Adipocyte (in vitro differentiated cells): Measurements from ENCODE around the gene KSR2.

ENCODE experiments used
- DNase-seq: peaks from one replicate; pipeline ENCODE4 v3.0.0-alpha.2; 2015; ENCODE audit warnings: low read depth
- H3K27me3 ChIP-seq: replicated peaks from 2 replicates; pipeline ENCODE4 v1.7.0; 2013; ENCODE audit warnings: mild to moderate bottlenecking, low read length, moderate library complexity; ENCODE audit not compliant: control insufficient read depth, insufficient read depth
- H3K36me3 ChIP-seq: 2 replicates; pipeline ENCODE4 v1.7.0; 2013; ENCODE audit warnings: low read length, mild to moderate bottlenecking, moderate library complexity; ENCODE audit not compliant: control insufficient read depth, insufficient read depth, severe bottlenecking
- H3K4me1 ChIP-seq: 2 replicates; pipeline ENCODE4 v1.7.0; 2013; ENCODE audit warnings: mild to moderate bottlenecking, low read length, moderate library complexity; ENCODE audit not compliant: control insufficient read depth, insufficient read depth
- H3K4me3 ChIP-seq: 2 replicates; pipeline ENCODE4 v1.7.0; 2013; ENCODE audit warnings: mild to moderate bottlenecking, low read length, moderate library complexity
- H3K9ac ChIP-seq: 2 replicates; pipeline ENCODE4 v1.7.0; 2013; ENCODE audit warnings: mild to moderate bottlenecking, low read length, moderate library complexity
- H3K9me3 ChIP-seq: 2 replicates; pipeline ENCODE4 v1.7.0; 2013; ENCODE audit warnings: mild to moderate bottlenecking, low read length, moderate library complexity; ENCODE audit not compliant: control insufficient read depth

The KSR2 gene

DNA sequence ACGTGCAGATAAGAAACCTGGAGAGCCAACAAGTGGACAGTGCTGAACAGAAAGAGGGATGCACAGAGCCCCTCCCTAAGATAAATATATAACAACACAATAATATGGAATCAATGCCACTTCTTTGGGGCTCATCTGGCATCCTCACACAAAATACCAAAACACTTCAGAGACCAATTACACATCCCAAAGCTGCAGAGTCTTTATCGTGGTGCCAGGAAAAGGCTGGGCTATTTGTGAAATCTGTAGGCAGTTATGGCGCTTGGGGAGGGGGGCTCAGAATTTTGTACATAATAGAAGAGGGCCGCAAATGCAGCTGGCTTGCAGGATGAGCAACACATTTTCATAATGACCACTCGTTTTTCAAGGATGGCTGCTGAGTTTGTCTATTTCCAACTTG lies 446.9 kb downstream of the KSR2 start:
- DNase-seq: no peak
- peaks cover 44% of the 10 kb centered on the region for H3K4me1 ChIP-seq
- peaks cover 5% of the 10 kb centered on the region for H3K9me3 ChIP-seq
- H3K27me3 ChIP-seq: peaks cover 55% of the 10 kb centered on the region
- H3K4me3 ChIP-seq: peak overlapping the region; percentile 6
- no peaks in the 10 kb centered on the region for H3K36me3 ChIP-seq
- H3K9ac ChIP-seq: no peak overlapping the region

DNA sequence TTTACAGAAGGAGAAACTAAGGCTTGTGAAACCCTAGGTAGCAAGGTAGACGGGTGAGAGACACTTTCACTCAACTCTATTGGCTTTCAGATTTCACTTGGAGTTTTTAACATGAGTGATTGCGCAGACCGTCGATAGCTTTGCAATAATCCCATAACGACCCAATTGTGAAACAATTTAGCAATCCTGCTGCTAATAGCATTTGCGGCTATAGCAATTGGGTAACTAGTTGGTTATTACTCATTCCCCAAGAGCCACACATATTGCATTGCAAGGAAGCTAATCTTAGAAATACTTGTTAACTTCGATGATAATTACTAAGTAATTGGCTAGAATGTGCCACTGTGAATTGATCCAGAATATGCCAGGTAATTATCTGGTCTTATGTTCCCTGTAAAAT lies 447.4 kb downstream of the KSR2 start:
- peaks cover 44% of the 10 kb centered on the region for H3K4me1 ChIP-seq
- H3K4me3 ChIP-seq: peak overlapping the region; percentile 43
- H3K9me3 ChIP-seq: peaks cover 7% of the 10 kb centered on the region
- H3K27me3 ChIP-seq: peaks cover 55% of the 10 kb centered on the region
- no peak overlapping the region for H3K9ac ChIP-seq
- H3K36me3 ChIP-seq: no peaks in the 10 kb centered on the region
- no peak for DNase-seq

DNA sequence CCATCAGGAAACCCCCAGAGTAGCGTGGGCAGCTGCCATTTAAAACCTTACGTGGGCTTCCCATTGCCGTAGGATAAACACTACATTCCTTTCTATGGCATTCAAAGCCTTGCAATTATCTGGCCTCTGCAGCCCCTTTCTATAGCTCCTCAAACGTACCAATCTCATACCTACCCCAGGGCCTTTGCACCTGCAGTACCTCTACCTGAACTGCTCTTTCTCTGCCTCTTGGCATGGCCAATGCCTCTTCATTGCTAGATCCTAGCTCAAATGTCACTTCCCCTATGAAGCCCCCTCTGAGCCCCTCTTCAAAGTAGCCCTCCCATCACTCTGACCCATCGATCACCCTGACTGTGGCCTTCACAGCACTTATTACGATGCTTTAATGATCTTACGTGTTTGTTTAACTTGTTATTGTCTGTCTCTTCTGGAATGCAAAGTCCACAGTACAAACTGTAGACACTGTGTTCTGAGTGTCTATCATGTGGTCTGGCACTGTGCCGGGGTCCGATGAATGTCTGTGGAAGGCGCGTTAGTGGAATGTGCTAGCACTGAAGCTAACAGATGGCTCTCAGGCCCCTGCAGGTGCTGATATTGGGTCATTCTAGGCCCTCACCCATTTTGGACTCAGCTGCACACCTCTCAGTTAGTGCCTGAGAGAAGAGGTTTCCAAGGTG lies 450.1 kb downstream of the KSR2 start:
- peaks cover 46% of the 10 kb centered on the region for H3K27me3 ChIP-seq
- H3K4me1 ChIP-seq: peaks cover 40% of the 10 kb centered on the region
- H3K4me3 ChIP-seq: no peak overlapping the region
- no peaks in the 10 kb centered on the region for H3K36me3 ChIP-seq
- peaks cover 7% of the 10 kb centered on the region for H3K9me3 ChIP-seq
- H3K9ac ChIP-seq: no peak overlapping the region
- no peak for DNase-seq

DNA sequence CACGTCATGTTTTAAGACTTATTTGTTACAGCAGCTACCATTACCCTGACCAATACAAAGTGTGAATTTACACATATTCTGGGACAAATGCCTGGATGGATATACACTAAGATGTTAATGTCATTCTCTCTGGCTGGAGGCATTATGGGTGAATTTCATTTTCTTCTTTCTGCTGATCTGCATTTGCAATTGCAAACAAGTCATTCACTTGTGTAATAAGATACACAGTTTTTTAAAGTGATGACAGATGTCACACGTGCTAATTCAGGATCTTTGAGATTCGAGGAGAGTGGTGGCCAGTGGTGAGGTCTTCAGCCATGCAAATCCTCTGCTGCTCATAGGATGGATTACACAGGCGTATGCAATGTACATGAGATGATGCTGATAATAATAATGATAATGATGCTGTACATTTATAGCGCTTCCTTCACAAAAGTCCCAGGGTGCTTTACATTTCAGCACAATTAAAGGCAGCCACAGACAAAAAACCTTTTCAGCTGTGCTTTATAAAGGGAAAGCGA lies 451.5 kb downstream of the KSR2 start:
- peaks cover 7% of the 10 kb centered on the region for H3K9me3 ChIP-seq
- H3K9ac ChIP-seq: no peak overlapping the region
- H3K4me1 ChIP-seq: peaks cover 26% of the 10 kb centered on the region
- H3K27me3 ChIP-seq: peaks cover 54% of the 10 kb centered on the region
- H3K36me3 ChIP-seq: no peaks in the 10 kb centered on the region
- DNase-seq: no peak
- H3K4me3 ChIP-seq: no peak overlapping the region

DNA sequence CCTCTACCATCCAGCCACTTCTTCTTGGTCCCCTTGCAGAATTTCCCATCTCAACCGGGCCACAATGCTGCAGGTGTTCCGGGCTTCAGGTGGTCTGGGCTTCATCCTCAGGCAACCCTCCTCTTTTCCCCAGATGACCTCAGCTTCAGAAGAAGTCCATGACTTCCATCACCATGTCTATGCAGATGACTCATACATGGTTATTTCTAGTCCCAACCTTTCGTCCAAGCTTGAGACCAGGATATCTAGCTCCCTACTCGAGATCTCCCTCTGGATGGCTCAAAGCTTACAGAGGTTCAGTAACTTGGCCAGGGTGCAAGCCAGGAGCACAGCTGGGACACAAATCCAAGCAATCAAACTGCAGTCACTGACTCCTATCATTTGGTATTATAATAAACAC lies 452.8 kb downstream of the KSR2 start:
- Histone ChIP-seq H3K9me3 (peaks cover 7% of the 10 kb centered on the region), H3K9ac (no peak overlapping the region), H3K27me3 (peaks cover 66% of the 10 kb centered on the region)

DNA sequence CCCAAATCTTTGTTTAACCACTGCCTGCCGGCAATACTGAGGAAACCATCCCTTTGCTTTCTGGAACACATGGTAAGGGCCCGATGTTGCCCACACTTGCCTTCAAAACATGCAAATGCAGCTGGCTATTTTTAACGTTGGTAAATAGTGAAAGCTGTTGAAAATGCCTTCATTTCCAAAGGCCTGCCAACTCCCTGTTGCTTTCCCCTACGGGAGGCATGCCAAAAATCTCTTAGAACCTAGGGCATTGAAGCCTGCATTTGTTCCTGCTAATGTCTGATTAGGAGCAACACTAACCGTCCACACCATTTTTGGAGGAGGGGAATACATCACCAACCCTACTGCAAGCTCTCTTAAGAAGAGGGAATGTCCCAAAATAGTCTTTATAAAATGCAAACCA lies 454.8 kb downstream of the KSR2 start:
- Histone ChIP-seq H3K36me3 (no peaks in the 10 kb centered on the region), H3K9me3 (peaks cover 7% of the 10 kb centered on the region), H3K4me3 (no peak overlapping the region), H3K27me3 (peaks cover 68% of the 10 kb centered on the region), H3K4me1 (peaks cover 4% of the 10 kb centered on the region), H3K9ac (no peak overlapping the region)
- DNase-seq: no peak

More for the DNA sequence above, 452.8 kb downstream of the KSR2 start:
- Histone ChIP-seq H3K36me3 (no peaks in the 10 kb centered on the region), H3K4me3 (no peak overlapping the region), H3K4me1 (peaks cover 15% of the 10 kb centered on the region)
- DNase-seq: no peak

DNA sequence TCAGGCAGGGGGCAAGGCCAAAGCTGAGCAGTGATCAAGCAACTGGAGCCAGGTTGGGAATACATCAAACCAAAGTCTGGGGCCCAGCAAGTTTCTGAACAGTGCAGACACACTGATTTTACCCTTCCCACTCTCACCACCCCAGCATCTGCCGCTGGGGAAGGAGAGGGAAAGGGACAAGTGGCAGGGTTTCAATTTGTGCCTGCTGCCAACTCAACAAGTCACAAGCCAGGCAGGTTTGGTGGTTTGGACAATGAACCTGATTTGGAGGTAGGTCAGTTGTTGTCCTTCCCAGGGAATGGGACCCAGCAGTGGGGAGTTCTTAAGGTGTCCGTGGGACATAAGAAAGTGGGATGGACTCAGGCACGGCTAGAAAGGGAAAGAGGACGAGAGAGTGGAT lies 455.4 kb downstream of the KSR2 start:
- Histone ChIP-seq H3K9ac (no peak overlapping the region), H3K9me3 (peaks cover 7% of the 10 kb centered on the region), H3K4me1 (no peaks in the 10 kb centered on the region), H3K36me3 (no peaks in the 10 kb centered on the region), H3K27me3 (peaks cover 66% of the 10 kb centered on the region), H3K4me3 (no peak overlapping the region)
- DNase-seq: no peak

DNA sequence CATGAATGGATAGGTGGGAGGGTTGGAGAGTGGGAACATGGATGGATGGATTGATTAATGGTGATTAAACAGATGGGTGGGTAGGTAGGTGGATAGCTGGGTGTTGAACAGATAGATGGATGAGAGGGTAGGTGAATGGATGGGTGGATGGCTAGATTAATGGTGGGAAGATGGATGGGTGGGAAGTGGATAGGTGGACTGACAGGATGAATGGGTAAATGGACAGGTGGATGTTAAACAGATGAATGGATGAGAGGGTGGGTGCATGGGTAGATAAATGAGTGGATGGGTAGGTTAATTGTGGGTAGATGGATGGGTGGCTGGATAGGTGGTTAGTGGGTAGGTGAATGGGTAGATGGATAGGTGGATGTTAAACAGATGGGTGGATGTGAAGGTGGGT lies 460.3 kb downstream of the KSR2 start:
- no peak for DNase-seq
- Histone ChIP-seq H3K9ac (no peak overlapping the region), H3K36me3 (no peaks in the 10 kb centered on the region), H3K4me1 (no peaks in the 10 kb centered on the region), H3K27me3 (peaks cover 85% of the 10 kb centered on the region), H3K4me3 (no peak overlapping the region), H3K9me3 (peaks cover 5% of the 10 kb centered on the region)

DNA sequence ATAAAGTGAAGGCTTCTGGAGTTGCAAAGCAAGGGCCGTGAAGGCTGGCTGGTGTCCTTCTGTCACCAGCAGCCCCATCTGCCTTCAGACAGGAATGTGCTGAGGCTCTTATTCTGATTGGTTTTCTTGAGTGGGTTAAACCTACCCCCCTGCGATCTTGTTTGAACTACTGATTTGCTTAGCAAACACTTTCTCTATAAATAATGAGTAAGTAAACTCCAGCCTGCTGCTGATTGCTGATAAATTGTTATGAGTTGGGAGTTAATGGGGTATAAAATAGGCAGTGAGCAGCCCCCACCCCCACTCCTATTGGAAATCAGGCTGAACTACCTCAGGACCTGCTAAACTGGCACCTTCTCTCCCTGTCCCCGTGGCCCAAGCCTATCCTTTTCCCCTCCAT lies 461.2 kb downstream of the KSR2 start:
- H3K4me3 ChIP-seq: no peak overlapping the region
- peaks cover 8% of the 10 kb centered on the region for H3K9me3 ChIP-seq
- H3K4me1 ChIP-seq: no peaks in the 10 kb centered on the region
- peaks cover 80% of the 10 kb centered on the region for H3K27me3 ChIP-seq
- no peak overlapping the region for H3K9ac ChIP-seq
- H3K36me3 ChIP-seq: no peaks in the 10 kb centered on the region
- DNase-seq: no peak

DNA sequence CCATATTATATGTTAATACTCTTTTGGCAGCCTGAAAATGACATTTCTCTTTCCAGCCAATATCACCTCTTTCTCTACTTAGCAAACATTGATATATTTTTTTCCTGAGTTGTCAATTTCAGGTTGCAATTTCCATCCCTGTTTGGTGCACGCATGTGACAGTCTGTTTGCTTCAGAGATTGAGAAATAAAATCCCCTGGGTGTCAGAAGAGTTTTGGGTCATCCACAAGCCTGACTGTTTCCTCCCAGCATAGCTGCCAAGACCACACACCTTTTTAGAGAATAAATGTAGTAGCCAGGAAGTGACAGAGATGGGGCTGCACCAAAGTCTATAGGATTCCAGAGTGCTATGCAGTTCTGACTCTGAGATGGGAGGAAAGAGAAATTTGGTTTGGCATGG lies 462.5 kb downstream of the KSR2 start:
- Histone ChIP-seq H3K36me3 (no peaks in the 10 kb centered on the region), H3K4me3 (no peak overlapping the region), H3K9ac (no peak overlapping the region), H3K4me1 (peaks cover 6% of the 10 kb centered on the region), H3K9me3 (peaks cover 8% of the 10 kb centered on the region), H3K27me3 (peaks cover 67% of the 10 kb centered on the region)
- no peak for DNase-seq

DNA sequence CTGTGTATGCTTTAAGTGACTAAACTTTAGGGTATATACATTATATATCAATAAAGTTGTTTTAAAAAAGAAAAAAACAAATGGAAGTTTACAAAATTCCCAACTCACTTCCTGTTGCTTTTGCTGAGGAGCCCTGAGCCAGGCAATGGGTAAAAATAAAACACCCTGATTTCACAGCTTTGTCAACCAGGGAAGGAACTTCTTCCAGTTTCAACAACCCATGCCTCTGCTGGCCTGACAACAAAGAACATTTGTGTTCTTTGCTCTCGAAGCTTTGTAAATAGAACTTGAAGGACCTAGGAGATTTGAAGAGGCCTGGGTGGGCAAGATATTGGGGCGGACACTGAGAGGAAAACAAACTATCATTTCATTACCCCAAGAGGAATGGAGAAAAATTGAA lies 466.2 kb downstream of the KSR2 start:
- DNase-seq: no peak
- Histone ChIP-seq H3K9ac (no peak overlapping the region), H3K4me3 (no peak overlapping the region), H3K9me3 (peaks cover 8% of the 10 kb centered on the region), H3K36me3 (no peaks in the 10 kb centered on the region), H3K27me3 (peaks cover 49% of the 10 kb centered on the region), H3K4me1 (peaks cover 14% of the 10 kb centered on the region)

DNA sequence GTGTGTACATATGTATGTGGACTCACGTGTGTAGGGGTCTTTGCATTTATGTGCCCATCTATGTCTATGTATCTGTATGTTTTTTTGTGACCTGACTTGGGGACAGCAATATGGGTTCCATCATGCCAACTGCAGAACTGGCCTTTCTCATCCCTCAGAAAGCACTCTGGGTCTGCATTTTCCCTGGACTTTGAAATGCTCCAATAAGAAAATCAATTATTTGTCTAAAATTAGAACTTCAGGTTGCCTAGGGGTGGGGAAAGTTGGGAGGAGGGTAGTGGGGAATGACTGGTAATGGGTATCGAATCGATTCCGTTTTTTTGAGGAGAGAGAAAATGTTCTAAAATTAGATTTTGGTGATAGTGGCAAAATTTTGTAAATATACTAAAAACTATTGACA lies 466.6 kb downstream of the KSR2 start:
- Histone ChIP-seq H3K9ac (no peak overlapping the region), H3K36me3 (no peaks in the 10 kb centered on the region), H3K4me3 (no peak overlapping the region), H3K27me3 (peaks cover 45% of the 10 kb centered on the region), H3K4me1 (peaks cover 14% of the 10 kb centered on the region), H3K9me3 (peaks cover 8% of the 10 kb centered on the region)
- DNase-seq: no peak
